NB4 (cell line): ENCODE results near the gene CCSER1.

Experiments used
- CTCF ChIP-seq: IDR thresholded peaks from one replicate; pipeline ENCODE4 v1.5.1; 2012; ENCODE audit warnings: low read depth, low read length
- MAX ChIP-seq: IDR thresholded peaks from 2 replicates; pipeline ENCODE4 v1.6.1; 2011; ENCODE audit warnings: low read depth, low read length
- MYC ChIP-seq: IDR thresholded peaks from 2 replicates; pipeline ENCODE4 v1.6.1; 2011; ENCODE audit warnings: low read depth, low read length
- POLR2A ChIP-seq: IDR thresholded peaks from 2 replicates; pipeline ENCODE4 v1.6.1; 2011; ENCODE audit warnings: mild to moderate bottlenecking; ENCODE audit not compliant: insufficient read length; ENCODE audit errors: extremely low read depth

- no peak for TF ChIP-seq CTCF
- TF ChIP-seq POLR2A = no peak
- TF ChIP-seq MAX = no peak
- TF ChIP-seq MYC = no peak
Measured at GRCh38 chr4:90174621-90175023, 47.4 kb downstream of the CCSER1 start.
